HG02938 (cell line): Measurements from ENCODE around the gene PCDHA1.
"Not testable (repeated sequence)": the region's sequence is repeated elsewhere in the genome, so short reads cannot be mapped to it uniquely, and the experiment has no call there.

ENCODE experiments used
- ATAC-seq: cut with Tn5 transposase; IDR thresholded peaks from one replicate; pipeline ENCODE4 v1.9.1; 2021; ENCODE audit warnings: mild to moderate bottlenecking, moderate library complexity; ENCODE audit not compliant: unreplicated experiment

PCDHA1 gene

GRCh38 chr5:140785905-140786686, at the start of gene PCDHA1:
TSS of gene PCDHA1 (plus strand) at chr5:140786140.
- ATAC-seq, result no peak

GRCh38 chr5:140737486-140737885, 48.5 kb upstream of the PCDHA1 start:
- no peak for ATAC-seq

DNA sequence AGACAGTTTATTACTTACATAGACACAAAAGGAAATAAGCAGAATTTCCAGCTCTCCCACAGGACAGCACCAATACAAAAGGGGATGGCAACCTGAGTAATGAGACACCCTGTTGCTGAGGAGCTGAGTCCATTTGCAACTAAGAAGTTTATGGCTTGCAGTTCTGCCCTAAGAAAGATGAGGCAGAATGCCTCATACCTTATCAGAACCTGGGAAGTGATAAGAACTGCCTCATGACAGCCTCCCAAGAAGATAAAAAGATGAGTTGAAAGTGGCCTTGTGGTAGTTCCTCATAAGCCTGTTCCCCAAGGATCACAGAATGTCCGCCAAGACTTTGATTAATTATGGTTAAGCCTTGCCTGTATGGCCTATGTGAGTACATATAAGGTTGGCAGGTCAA, 44.0 kb upstream of the PCDHA1 start:
- no peak for ATAC-seq

GRCh38 chr5:140753561-140753960, 32.4 kb upstream of the PCDHA1 start:
- no peak for ATAC-seq

DNA sequence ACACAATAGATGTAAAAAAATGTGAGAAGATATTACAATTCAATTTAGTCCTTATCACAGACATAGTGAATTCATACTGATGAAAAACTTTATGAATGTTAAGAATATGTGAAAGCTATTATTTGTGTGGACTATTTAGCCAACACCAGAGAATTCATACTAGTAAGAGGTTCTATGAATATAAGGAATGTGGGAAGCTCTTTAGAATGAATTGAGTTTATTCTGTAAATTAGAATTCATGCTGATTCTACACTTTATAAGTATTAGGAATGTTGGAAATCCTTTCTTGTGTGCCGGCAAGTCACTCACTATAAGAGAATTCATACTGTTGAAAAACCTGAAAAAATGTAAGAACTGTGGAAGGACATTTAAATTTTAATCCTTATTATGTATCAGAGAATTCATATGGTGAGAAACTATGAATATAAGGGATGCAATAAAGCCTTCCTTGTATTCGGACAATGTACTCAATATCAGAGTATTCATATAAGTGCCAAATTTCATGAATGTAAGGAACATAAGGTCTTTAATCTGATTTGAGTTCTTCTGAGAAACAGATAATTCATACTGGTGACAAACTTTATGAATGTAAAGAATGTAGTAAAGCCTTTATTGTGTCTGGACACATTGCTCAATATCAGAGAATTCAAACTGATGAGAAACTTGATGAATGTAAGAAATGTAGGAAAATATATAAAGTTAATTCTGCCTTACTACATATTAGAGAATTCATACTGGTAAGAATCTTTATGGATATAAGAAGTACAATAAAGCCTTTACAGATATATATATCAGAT, 21.6 kb upstream of the PCDHA1 start:
- no peak for ATAC-seq

DNA sequence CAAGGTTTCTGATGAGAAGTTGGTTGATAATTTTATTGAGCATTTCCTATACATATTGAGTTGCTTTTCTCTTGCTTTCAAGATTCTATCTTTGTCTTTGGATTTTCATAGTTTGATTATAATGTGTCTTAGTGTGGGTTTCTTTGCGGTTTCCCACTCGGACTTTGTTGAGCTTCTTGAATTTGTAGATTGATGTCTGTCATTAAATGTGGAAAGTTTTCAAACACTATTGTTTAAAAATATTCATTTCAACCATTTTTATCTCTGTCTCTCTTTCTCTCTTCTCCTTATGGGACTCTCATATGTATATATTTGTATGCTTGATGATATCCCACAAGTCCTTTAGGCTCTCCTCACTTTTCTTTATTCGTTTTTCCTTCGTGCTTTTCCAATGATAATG, 18.5 kb upstream of the PCDHA1 start:
- ATAC-seq, result no peak

GRCh38 chr5:140780512-140780911, 5.4 kb upstream of the PCDHA1 start:
- ATAC-seq, result no peak

DNA sequence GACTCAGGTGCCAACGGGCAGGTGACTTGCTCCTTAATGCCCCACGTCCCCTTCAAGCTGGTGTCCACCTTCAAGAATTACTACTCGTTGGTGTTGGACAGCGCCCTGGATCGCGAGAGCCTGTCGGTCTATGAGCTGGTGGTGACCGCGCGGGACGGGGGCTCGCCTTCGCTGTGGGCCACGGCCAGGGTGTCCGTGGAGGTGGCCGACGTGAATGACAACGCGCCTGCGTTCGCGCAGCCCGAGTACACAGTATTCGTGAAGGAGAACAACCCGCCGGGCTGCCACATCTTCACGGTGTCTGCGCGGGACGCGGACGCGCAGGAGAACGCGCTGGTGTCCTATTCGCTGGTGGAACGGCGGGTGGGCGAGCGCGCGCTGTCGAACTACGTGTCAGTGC, 1.5 kb downstream of the PCDHA1 start:
- not testable (repeated sequence) for ATAC-seq

GRCh38 chr5:140787849-140788504, 2.0 kb downstream of the PCDHA1 start:
- ATAC-seq, result not testable (repeated sequence)

- no peak for ATAC-seq
Observed at GRCh38 chr5:140791089-140791488, 5.1 kb downstream of the PCDHA1 start.

DNA sequence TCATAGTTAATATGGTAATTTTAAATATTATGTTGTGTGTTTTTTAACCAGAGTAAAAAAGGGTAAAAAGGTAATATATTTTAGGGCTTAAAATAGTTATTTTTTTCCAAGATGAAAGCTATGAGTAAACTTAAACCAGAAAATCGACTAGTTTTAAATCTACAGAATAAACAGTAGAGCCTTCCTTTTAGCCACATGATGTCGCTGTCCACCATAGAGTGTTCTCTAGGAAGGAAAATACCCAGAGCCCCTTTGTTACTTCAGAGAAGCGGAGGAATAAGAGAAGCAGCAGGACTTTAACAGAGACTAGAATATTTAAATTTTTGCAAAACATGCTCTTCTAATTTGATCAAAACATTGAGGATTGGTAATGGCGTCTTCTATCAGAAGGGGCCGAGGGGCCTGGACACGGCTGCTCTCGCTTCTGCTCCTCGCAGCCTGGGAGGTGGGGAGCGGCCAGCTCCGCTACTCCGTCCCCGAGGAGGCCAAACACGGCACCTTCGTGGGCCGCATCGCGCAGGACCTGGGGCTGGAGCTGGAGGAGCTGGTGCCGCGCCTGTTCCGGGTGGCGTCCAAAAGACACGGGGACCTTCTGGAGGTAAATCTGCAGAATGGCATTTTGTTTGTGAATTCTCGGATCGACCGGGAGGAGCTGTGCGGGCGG, 8.8 kb downstream of the PCDHA1 start, which contains the start of gene PCDHA2:
Gene PCDHA2 (plus strand): TSS at position 258 of the 664 bp plus-strand sequence.
- ATAC-seq, result no peak

DNA sequence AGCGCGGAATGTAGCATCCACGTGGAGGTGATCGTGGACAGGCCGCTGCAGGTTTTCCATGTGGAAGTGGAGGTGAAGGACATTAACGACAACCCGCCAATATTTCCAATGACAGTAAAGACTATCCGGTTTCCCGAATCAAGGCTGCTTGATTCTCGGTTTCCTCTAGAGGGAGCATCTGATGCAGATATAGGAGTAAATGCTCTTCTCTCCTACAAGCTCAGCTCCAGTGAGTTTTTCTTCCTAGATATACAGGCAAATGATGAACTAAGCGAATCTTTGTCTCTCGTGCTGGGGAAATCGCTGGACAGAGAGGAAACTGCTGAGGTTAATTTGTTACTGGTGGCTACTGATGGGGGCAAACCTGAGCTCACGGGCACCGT, 9.3 kb downstream of the PCDHA1 start:
- ATAC-seq, result no peak

- ATAC-seq, result not testable (repeated sequence)
Observed at GRCh38 chr5:140796072-140796717, 10.3 kb downstream of the PCDHA1 start.

DNA sequence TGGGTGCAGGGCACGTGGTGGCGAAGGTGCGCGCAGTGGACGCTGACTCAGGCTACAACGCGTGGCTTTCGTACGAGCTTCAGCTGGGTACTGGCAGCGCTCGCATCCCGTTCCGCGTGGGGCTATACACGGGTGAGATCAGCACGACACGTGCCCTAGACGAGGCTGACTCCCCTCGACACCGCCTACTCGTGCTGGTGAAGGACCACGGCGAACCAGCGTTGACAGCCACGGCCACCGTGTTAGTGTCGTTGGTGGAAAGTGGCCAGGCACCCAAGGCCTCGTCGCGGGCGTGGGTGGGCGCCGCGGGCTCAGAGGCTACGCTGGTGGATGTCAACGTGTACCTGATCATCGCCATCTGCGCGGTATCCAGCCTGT, 10.8 kb downstream of the PCDHA1 start:
- no peak for ATAC-seq

DNA sequence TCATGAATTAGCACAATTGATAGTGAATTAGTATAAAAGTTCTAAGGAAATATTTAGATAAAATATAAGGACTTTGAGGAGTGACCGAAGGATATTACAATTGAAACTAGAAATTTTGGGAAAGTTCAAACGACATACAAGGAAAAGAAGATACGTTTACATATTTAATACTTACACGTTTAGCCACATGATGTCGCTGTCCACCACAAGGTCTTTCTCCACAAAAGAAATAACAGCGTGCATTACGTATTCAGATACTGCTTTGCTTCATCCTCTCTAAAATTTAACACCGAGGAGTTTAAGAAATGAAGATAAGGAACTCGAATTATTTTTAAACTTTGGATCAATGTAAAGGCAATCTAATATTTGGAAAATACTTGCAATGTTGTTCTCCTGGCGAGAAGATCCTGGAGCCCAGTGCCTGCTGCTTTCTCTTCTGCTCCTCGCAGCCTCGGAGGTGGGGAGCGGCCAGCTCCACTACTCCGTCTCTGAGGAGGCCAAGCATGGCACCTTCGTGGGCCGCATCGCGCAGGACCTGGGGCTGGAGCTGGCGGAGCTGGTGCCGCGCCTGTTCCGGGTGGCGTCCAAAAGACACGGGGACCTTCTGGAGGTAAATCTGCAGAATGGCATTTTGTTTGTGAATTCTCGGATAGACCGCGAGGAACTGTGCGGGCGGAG, 15.0 kb downstream of the PCDHA1 start, which contains the start of gene PCDHA3:
Gene PCDHA3 (plus strand): TSS at position 242 of the 678 bp plus-strand sequence.
- no peak for ATAC-seq

DNA sequence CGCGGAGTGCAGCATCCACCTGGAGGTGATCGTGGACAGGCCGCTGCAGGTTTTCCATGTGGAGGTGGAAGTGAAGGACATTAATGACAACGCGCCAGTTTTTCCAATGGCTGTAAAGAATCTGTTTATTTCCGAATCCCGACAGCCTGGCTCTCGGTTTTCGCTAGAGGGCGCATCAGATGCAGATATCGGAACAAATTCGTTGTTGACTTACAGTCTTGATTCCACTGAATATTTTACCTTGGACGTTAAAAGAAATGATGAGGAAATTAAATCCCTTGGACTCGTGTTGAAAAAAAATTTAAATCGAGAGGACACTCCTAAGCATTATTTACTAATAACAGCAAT, 15.5 kb downstream of the PCDHA1 start:
- ATAC-seq, result no peak

- ATAC-seq, result not testable (repeated sequence)
Observed at GRCh38 chr5:140802381-140802780, 16.4 kb downstream of the PCDHA1 start.

GRCh38 chr5:140802781-140803271, 16.9 kb downstream of the PCDHA1 start:
- ATAC-seq, result no peak

- no peak for ATAC-seq
Observed at GRCh38 chr5:140806834-140807775, 21.2 kb downstream of the PCDHA1 start, which contains the start of gene PCDHA4. TSS of gene PCDHA4 (plus strand) at chr5:140807068.
